PC-3 (cell line): ENCODE measurements around the gene ZFP36. TPM values are rescaled to one million over a fixed set of nuclear protein-coding genes. Genes with fewer than 3 reads are reported as not detected.

Experiments
- ATAC-seq: fragments of 200-7000 bp; cut with Tn5 transposase; 2 replicates; pipeline ENCODE4 v1.9.1; 2020; ENCODE audit warnings: mild to moderate bottlenecking, moderate library complexity
- BruUV-seq: library from RNA; stranded (reverse); fragments of 400-500 nt; replicated peaks from 2 replicates; lab custom pipeline; 2021; lab: Mats Ljungman, UMichigan
- CTCF ChIA-PET: fragments of 300-600 bp; sonication (Branson Sonifier 250); formaldehyde crosslinking; loops from one replicate; lab custom pipeline; 2022; ENCODE audit warnings: antibody characterized with exemption; lab: Charles Lee
- POLR2A ChIA-PET: fragments of 300-600 bp; sonication (Branson Sonifier 250); formaldehyde crosslinking; loops from one replicate; lab custom pipeline; 2022; ENCODE audit warnings: antibody characterized with exemption; ENCODE audit not compliant: unreplicated experiment; lab: Charles Lee
- DNase-seq: peaks from one replicate; pipeline ENCODE4 v3.0.0-alpha.2; 2015
- H2AFZ ChIP-seq: fragments of 300-600 bp; sonication (generic); 2 replicates; pipeline ENCODE4 v1.6.0; 2016; ENCODE audit warnings: antibody characterized with exemption, low read length
- H3F3A ChIP-seq: fragments of 300-600 bp; sonication (generic); one replicate; pipeline ENCODE4 v1.6.0; 2017; ENCODE audit warnings: antibody characterized with exemption, low read length, control low read depth, mild to moderate bottlenecking; ENCODE audit not compliant: unreplicated experiment
- H3K27ac ChIP-seq: fragments of 300-600 bp; sonication (generic); 2 replicates; pipeline ENCODE4 v1.5.1; 2016; ENCODE audit warnings: mild to moderate bottlenecking, low read length
- H3K27me3 ChIP-seq: fragments of 300-600 bp; sonication (generic); 2 replicates; pipeline ENCODE4 v1.6.1; 2016; ENCODE audit warnings: low read length, mixed read lengths
- H3K36me3 ChIP-seq: fragments of 300-600 bp; sonication (generic); 2 replicates; pipeline ENCODE4 v1.6.1; 2016; ENCODE audit warnings: low read depth, mixed run types, low read length, mixed read lengths
- H3K4me1 ChIP-seq: fragments of 300-600 bp; sonication (generic); 2 replicates; pipeline ENCODE4 v1.5.1; 2016; ENCODE audit warnings: low read length; ENCODE audit not compliant: insufficient read depth
- H3K4me2 ChIP-seq: fragments of 300-600 bp; sonication (generic); 2 replicates; pipeline ENCODE4 v1.6.0; 2016; ENCODE audit warnings: low read length
- H3K4me3 ChIP-seq: fragments of 300-600 bp; sonication (generic); 2 replicates; pipeline ENCODE4 v1.5.1; 2016; ENCODE audit warnings: mild to moderate bottlenecking, low read length, mixed read lengths
- H3K79me2 ChIP-seq: fragments of 300-600 bp; sonication (generic); 2 replicates; pipeline ENCODE4 v1.6.1; 2017; ENCODE audit warnings: low read length, mixed read lengths
- H3K9ac ChIP-seq: fragments of 300-600 bp; sonication (generic); 2 replicates; pipeline ENCODE4 v1.6.0; 2016; ENCODE audit warnings: mild to moderate bottlenecking, low read length
- H3K9me2 ChIP-seq: fragments of 300-600 bp; sonication (generic); replicated peaks from 2 replicates; pipeline ENCODE4 v1.6.1; 2016; ENCODE audit warnings: mixed run types, low read length, mixed read lengths
- H3K9me3 ChIP-seq: fragments of 300-600 bp; sonication (generic); 2 replicates; pipeline ENCODE4 v1.6.1; 2016; ENCODE audit warnings: low read length, mixed read lengths
- H4K20me1 ChIP-seq: fragments of 300-600 bp; sonication (generic); 2 replicates; pipeline ENCODE4 v1.6.1; 2016; ENCODE audit warnings: low read length, mixed read lengths
- CTCF ChIP-seq: fragments of 300-600 bp; sonication (generic); conservative IDR thresholded peaks from 2 replicates; pipeline ENCODE4 v1.5.1; 2017; ENCODE audit warnings: antibody characterized with exemption, low read depth, mild to moderate bottlenecking, low read length
- EZH2 ChIP-seq: fragments of 300-600 bp; sonication (generic); IDR thresholded peaks from one replicate; pipeline ENCODE4 v1.6.1; 2017; ENCODE audit warnings: antibody characterized with exemption, mild to moderate bottlenecking, low read length; ENCODE audit not compliant: unreplicated experiment
- EZH2phosphoT487 ChIP-seq: fragments of 300-600 bp; sonication (generic); IDR thresholded peaks from 2 replicates; pipeline ENCODE4 v1.6.1; 2018; ENCODE audit warnings: mild to moderate bottlenecking, antibody characterized with exemption, low read length, borderline replicate concordance
- intact Hi-C: fragments of 100-400 bp; cut with micrococcal nuclease; formaldehyde crosslinking; loops from 2 replicates; pipeline ENCODE4 v1.9.0; 2023
- total RNA-seq: library from RNA; depleted of rRNA; stranded (reverse); fragments of >200 nt; gene quantifications from 2 replicates; pipeline ENCODE4 v1.2.3, GENCODE V29; 2014

The ZFP36 gene
- total RNA-seq, 1 experiment from 2014 or later, result 32.7 TPM

GRCh38 chr19:39425744-39426143 lies 19.1 kb downstream of the ZFP36 start:
- Histone ChIP-seq H4K20me1 (no peaks in the 10 kb centered on the region), H2AFZ (no peak overlapping the region), H3K9me2 (no peaks in the 10 kb centered on the region), H3K36me3 (no peaks in the 10 kb centered on the region), H3K4me1 (peaks cover 5% of the 10 kb centered on the region), H3K9me3 (no peaks in the 10 kb centered on the region), H3K9ac (no peak overlapping the region), H3K4me2 (no peak overlapping the region), H3K79me2 (no peaks in the 10 kb centered on the region), H3K27me3 (no peaks in the 10 kb centered on the region), H3K27ac (no peak overlapping the region), H3F3A (no peaks in the 10 kb centered on the region), H3K4me3 (no peak overlapping the region)
- ATAC-seq (no peak), DNase-seq (no peak)
- no TSS peak for BruUV-seq
- no peak for TF ChIP-seq CTCF
- no peak for TF ChIP-seq EZH2
- no peak for TF ChIP-seq EZH2phosphoT487
- ChIA-PET CTCF (no interaction called here), POLR2A (no interaction called here)
- intact Hi-C loops, result no loop called here

GRCh38 chr19:39426170-39426569 lies 19.5 kb downstream of the ZFP36 start:
- no peak for DNase-seq
- no peaks in the 10 kb centered on the region for H3F3A ChIP-seq
- H3K4me3 ChIP-seq, result no peak overlapping the region
- H3K36me3 ChIP-seq, result no peaks in the 10 kb centered on the region
- peaks cover 7% of the 10 kb centered on the region for H3K4me1 ChIP-seq
- POLR2A ChIA-PET, result no interaction called here
- no peaks in the 10 kb centered on the region for H3K27me3 ChIP-seq
- no peak overlapping the region for H3K27ac ChIP-seq
- no peaks in the 10 kb centered on the region for H4K20me1 ChIP-seq
- H3K9ac ChIP-seq, result no peak overlapping the region
- TF ChIP-seq EZH2, result no peak
- TF ChIP-seq CTCF, result no peak
- no peak for TF ChIP-seq EZH2phosphoT487
- H3K9me3 ChIP-seq, result no peaks in the 10 kb centered on the region
- no peak overlapping the region for H2AFZ ChIP-seq
- ATAC-seq, result no peak
- H3K9me2 ChIP-seq, result no peaks in the 10 kb centered on the region
- intact Hi-C loops, result no loop called here
- CTCF ChIA-PET, result no interaction called here
- H3K79me2 ChIP-seq, result no peaks in the 10 kb centered on the region
- H3K4me2 ChIP-seq, result no peak overlapping the region
- no TSS peak for BruUV-seq

GRCh38 chr19:39427707-39428106 lies 21.1 kb downstream of the ZFP36 start:
- Histone ChIP-seq H3F3A (peaks cover 5% of the 10 kb centered on the region), H3K9me3 (no peaks in the 10 kb centered on the region), H4K20me1 (no peaks in the 10 kb centered on the region), H3K36me3 (peaks cover 5% of the 10 kb centered on the region), H3K27me3 (no peaks in the 10 kb centered on the region), H3K79me2 (peaks cover under 1% of the 10 kb centered on the region; the same call in 1 of the 2 replicates), H3K27ac (no peak overlapping the region), H3K9ac (no peak overlapping the region), H3K4me3 (no peak overlapping the region), H2AFZ (no peak overlapping the region), H3K9me2 (no peaks in the 10 kb centered on the region), H3K4me2 (no peak overlapping the region), H3K4me1 (peaks cover 10% of the 10 kb centered on the region)
- no peak for TF ChIP-seq EZH2
- TF ChIP-seq EZH2phosphoT487, result no peak
- TF ChIP-seq CTCF, result no peak
- intact Hi-C loops, result no loop called here
- POLR2A ChIA-PET, result no interaction called here
- DNase-seq, result no peak
- BruUV-seq, result no TSS peak
- ATAC-seq, result no peak
- CTCF ChIA-PET, result no interaction called here
